Ovary (tissue), 9 donors: ENCODE measurements around the gene MADD. TPM values are rescaled to one million over a fixed set of nuclear protein-coding genes. Genes with fewer than 3 reads are reported as not detected.

Source experiments
- DNase-seq, 5 donors: peaks; one replicate each; pipeline ENCODE4 v3.0.0-alpha.2; 2019 to 2020
- H3K27ac ChIP-seq, 2 donors: fragments of 200-600 bp; one replicate each; pipeline versions ENCODE4 v1.5.1 to v1.8.0; 2019 to 2022
- H3K27me3 ChIP-seq: fragments of 200-600 bp; one replicate; pipeline ENCODE4 v1.8.0; 2022
- H3K36me3 ChIP-seq: fragments of 200-600 bp; sonication (generic); one replicate; pipeline ENCODE4 v1.5.1; 2019
- H3K4me1 ChIP-seq: one replicate; pipeline ENCODE4 v1.8.1; 2013; ENCODE audit warnings: mild to moderate bottlenecking, moderate library complexity; ENCODE audit not compliant: insufficient read depth
- H3K4me3 ChIP-seq: fragments of 200-600 bp; sonication (generic); one replicate; pipeline ENCODE4 v1.5.1; 2017
- H3K9me3 ChIP-seq, 2 donors: fragments of 200-600 bp in 1 of 2; sonication (generic) in 1 of 2; one replicate each; pipeline versions ENCODE4 v1.5.1 to v1.8.1; 2013 to 2019; ENCODE audit warnings: mild to moderate bottlenecking in 1 of 2, moderate library complexity in 1 of 2
- EP300 ChIP-seq: sonication (generic); formaldehyde crosslinking; IDR thresholded peaks from one replicate; pipeline ENCODE4 v1.6.1; 2017; ENCODE audit warnings: antibody characterized with exemption
- POLR2A ChIP-seq: fragments of 450-650 bp; IDR thresholded peaks from one replicate; pipeline ENCODE4 v1.6.1; 2017; ENCODE audit warnings: antibody characterized with exemption, mild to moderate bottlenecking, moderate library complexity
- WGBS, 3 donors: extraction: QIAGEN DNeasy Blood & Tissue Kit in 1 of 3; methylation state at CpG; one replicate each; pipeline versions ENCODE4 v1.1.5 to v1.1.7; 2013 to 2017; 5-methylcytosine and 5-hydroxymethylcytosine counted together
- intact Hi-C, 4 donors: fragments of 100-400 bp; cut with DNase I; formaldehyde crosslinking; loops; one replicate each; pipeline versions ENCODE4 v1.11.0 to v1.15.1; 2022 to 2023
- polyA plus RNA-seq, 2 donors: library from polyadenylated mRNA; stranded (reverse); fragments of 200-250 nt in 1 of 2; fragments of 350-450 nt in 1 of 2; fragmentation: Illumina TruSeq in 1 of 2; extraction: RNeasy Lipid Tissue Mini Kit (QIAGEN cat#74804) in 1 of 2; gene quantifications; one replicate each; pipeline ENCODE4 v1.2.3, GENCODE V29; 2013 to 2014
- total RNA-seq, 7 donors: library from RNA; depleted of rRNA in 2 of 7; stranded (reverse); fragments of >200 nt in 2 of 7; fragmentation: NEBNext Ultra II Directional in 3 of 7; extraction: Animal tissue kit (Norgen Biotek cat#: 25700) in 3 of 7; gene quantifications; one replicate each; pipeline versions ENCODE4 v1.1.0 to v1.2.4, GENCODE V29; 2016 to 2023
- donor health status: DM: no; HTN: no; CAD: no; lungs with moderate emphysema.
- donor health status: DM: no; HTN: no; CAD: no.
- donor health status: Bipolar disorder and iron deficiency.
- donor health status: DM: yes; HTN: yes; CAD: no.
- donor health status: DM: no; HTN: no; CAD: no.
- donor health status: DM: yes; HTN: yes; CAD: no.

The MADD gene
- total and polyA plus RNA-seq, 9 donors, result 20.3 to 53.5 (median 35.4) TPM

GRCh38 chr11:47379317-47379716 is 109.4 kb downstream of the MADD start:
- H3K27me3 ChIP-seq, result no peaks in the 10 kb centered on the region
- TF ChIP-seq EP300 (no peak), POLR2A (no peak)
- no peaks in the 10 kb centered on the region for H3K4me1 ChIP-seq
- H3K4me3 ChIP-seq, result no peak overlapping the region
- intact Hi-C loops, result loop anchor here (5.0 to 10.0 kb wide), 3 partner anchors 73 to 235 kb away; no protein-coding TSS in a partner anchor
- WGBS, 3 donors, result 83 to 90% (median 84%) methylated on average over 2 of the region's 2 CpGs
- DNase-seq, result no peak
- H3K27ac ChIP-seq, result no peak overlapping the region
- H3K36me3 ChIP-seq, result no peaks in the 10 kb centered on the region
- no peaks in the 10 kb centered on the region for H3K9me3 ChIP-seq

Other genes starting within 250 kb of the MADD start
- gene ARFGAP2, start 93.3 kb upstream of the MADD start, total RNA-seq, result 10 to 100 TPM; 66.0 to 94.9 (median 75.2) TPM
- 10 to 100 TPM; 41.5 to 65.2 TPM for gene ARFGAP2, start 93.3 kb upstream of the MADD start, polyA plus RNA-seq
- 10 to 100 TPM; 26.1 to 69.8 (median 40.8) TPM for gene PACSIN3, start 83.7 kb upstream of the MADD start, total RNA-seq
- 10 to 100 TPM in 1 of 2 donors, 1 to 10 TPM in 1; 2.9 to 25.7 TPM for gene PACSIN3, start 83.7 kb upstream of the MADD start, polyA plus RNA-seq
- 10 to 100 TPM; 20.0 to 34.7 (median 25.8) TPM for gene DDB2, start 55.2 kb upstream of the MADD start, total RNA-seq
- 10 to 100 TPM; 21.1 to 40.6 TPM for gene DDB2, start 55.2 kb upstream of the MADD start, polyA plus RNA-seq
- 10 to 100 TPM; 15.1 to 25.5 (median 18.7) TPM for gene ACP2, start 21.3 kb upstream of the MADD start, total RNA-seq
- 10 to 100 TPM; 14.7 to 20.1 TPM for gene ACP2, start 21.3 kb upstream of the MADD start, polyA plus RNA-seq
- 10 to 100 TPM; 19.4 to 39.7 (median 29.0) TPM for gene NR1H3, start 12.1 kb upstream of the MADD start, total RNA-seq
- gene NR1H3, start 12.1 kb upstream of the MADD start, polyA plus RNA-seq, result 10 to 100 TPM; 18.0 to 27.0 TPM
- gene MYBPC3, start 82.6 kb downstream of the MADD start, total RNA-seq, result under 1 TPM in 3 of 7 donors, not detected in 4; 0.18 to 0.40 (median 0.32) TPM
- under 1 TPM; 0.05 to 0.22 TPM for gene MYBPC3, start 82.6 kb downstream of the MADD start, polyA plus RNA-seq
- gene SPI1, start 108.4 kb downstream of the MADD start, total RNA-seq, result 10 to 100 TPM in 2 of 7 donors, 1 to 10 TPM in 5; 5.1 to 21.5 (median 8.5) TPM
- gene SPI1, start 108.4 kb downstream of the MADD start, polyA plus RNA-seq, result 1 to 10 TPM; 3.9 to 6.8 TPM
- 10 to 100 TPM; 38.7 to 60.2 (median 51.7) TPM for gene SLC39A13, start 138.5 kb downstream of the MADD start, total RNA-seq
- 10 to 100 TPM in 1 of 2 donors, 1 to 10 TPM in 1; 2.8 to 54.8 TPM for gene SLC39A13, start 138.5 kb downstream of the MADD start, polyA plus RNA-seq
- 10 to 100 TPM; 60.7 to 89.6 (median 79.4) TPM for gene PSMC3, start 156.3 kb downstream of the MADD start, total RNA-seq
- 100 to 1,000 TPM; 104 to 267 TPM for gene PSMC3, start 156.3 kb downstream of the MADD start, polyA plus RNA-seq
- gene RAPSN, start 179.0 kb downstream of the MADD start, total RNA-seq, result under 1 TPM in 3 of 7 donors, not detected in 4; 0.23 to 0.43 (median 0.32) TPM
- under 1 TPM in 1 of 2 donors, not detected in 1; 0.08 TPM for gene RAPSN, start 179.0 kb downstream of the MADD start, polyA plus RNA-seq